Ecto neural progenitor cell (in vitro differentiated cells): ENCODE results near the gene TTC23L.
"Not testable (repeated sequence)": the region's sequence is repeated elsewhere in the genome, so short reads cannot be mapped to it uniquely, and the experiment has no call there.

ENCODE experiments used
- DNase-seq: peaks from one replicate; pipeline ENCODE4 v3.0.0-alpha.2; 2018; ENCODE audit warnings: low spot score

The TTC23L gene

GRCh38 chr5:34876275-34876674 is 37.3 kb downstream of the TTC23L start:
- no peak for DNase-seq

GRCh38 chr5:34881246-34881645 is 42.3 kb downstream of the TTC23L start:
- DNase-seq: no peak

DNA sequence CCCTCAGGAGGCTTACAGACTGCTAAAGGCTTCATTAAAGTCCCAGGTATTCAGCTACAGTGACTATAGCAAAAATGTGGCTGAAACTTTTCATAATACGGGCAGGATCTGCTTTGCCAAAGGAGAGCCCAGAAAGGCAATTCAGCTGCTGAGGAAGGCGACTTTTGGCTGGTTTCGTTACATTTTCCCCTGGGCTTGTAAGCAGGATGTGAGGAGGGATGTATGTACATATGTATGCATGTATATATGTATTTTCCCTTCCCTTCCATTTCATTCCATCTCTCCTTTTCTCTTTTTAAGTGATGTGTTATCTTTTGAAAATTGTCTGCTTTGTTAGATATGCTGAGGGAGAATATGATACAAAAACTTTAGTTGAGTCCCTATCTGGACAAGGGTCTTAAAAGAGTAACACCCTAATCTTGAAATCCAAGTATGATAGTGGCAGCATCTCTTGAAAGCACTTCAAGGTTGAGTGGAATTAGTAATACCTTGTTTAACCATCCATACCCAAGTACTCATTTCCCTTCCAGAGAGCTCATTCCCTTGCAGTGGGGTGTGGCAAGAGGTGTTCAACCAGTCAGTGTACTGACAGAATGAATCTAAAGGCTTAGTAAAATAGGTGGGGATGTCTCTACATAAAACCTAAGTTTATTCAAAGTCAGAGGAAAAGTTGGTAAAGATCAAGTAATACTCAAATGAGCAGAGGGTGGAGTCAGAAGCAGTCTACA is 47.6 kb downstream of the TTC23L start:
- DNase-seq: no peak

DNA sequence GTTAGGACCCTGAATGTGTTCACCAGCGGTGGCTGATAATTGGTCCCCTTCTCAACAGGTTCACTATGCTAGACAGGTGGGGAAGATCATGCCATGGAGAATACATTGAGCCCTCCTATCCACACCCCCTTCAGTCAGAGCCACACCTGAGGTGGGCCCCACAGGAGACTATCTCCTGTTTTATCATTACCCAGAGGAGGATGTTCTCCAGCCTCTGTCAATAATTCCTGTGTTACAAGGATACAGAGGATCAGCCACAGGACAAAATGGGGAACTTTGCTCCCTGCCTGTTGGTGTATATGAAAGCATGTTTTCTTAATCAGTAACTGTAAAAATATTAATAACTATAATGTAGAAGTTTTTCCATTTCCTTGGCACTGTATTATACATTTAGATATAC is 50.4 kb downstream of the TTC23L start:
- no peak for DNase-seq

- no peak for DNase-seq
Measured at GRCh38 chr5:34891981-34892380, 53.0 kb downstream of the TTC23L start.

DNA sequence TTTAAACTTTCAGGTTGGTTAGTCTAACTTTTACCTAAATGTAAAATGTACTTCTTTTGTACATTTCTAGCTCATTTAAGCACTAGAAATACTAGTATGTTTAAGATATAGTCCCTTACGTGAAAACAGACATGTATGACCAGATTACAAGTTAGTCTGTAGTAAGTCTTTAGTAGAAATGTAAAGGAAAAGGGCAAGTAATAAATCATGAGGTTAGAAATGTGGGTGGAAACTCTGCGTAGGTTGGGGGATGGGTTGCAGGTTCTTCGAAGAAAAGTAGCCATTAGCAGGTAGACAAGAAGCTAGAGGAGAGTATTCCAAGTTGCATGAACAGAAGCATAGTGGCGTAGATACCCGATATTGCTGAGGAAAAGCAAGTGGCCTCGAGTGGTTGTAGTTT is 53.5 kb downstream of the TTC23L start:
- DNase-seq: no peak

GRCh38 chr5:34894716-34895115 is 55.8 kb downstream of the TTC23L start:
- no peak for DNase-seq

GRCh38 chr5:34895641-34896419 is 56.9 kb downstream of the TTC23L start:
- DNase-seq: no peak

DNA sequence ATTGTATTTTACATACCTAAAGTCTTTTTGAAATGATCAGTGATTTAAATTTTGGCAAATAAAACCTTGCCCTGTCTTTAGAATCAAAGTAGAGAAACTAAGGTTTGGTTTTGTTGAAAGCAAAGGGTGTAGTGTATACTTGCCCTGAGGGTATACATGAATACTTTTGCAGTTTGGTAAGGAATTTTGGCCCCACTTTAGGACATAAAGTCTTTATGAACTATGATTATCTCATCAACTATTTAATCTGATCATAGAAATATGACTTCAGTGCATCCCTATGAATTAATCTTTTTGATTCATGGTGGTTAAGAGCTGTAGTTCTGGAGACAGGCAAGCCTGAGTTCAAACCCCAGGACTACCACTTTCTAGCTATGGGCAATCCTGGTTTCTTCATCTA is 58.7 kb downstream of the TTC23L start:
- DNase-seq: no peak

DNA sequence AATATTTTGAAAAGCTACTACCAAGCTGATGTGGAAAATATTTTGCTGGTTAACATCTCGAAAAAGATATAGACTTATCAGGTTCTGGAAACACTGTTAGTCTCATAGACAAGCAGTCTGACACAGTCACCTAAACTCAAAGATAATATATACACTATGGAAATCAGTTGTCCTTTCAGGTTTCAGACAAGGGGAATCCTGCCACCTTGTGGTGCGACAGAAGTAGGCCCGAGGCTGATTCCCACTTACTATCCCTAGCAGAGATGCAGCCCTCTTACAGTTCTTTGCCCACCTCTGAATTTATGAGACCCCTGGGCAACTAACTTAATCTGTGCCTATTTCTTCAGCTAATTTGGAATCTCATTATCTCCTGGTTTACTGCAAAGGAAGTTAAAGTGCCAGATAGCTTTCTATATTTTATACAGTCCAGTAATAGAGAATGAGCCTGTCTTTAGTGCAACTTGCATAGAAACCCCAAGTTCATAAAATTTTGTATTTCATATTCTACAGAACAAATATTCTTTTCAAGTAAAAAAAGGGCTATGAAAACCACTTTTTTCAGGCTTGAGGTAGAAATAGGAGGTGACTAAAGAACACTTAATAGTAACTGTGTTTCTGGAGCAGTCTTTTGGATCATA is 59.4 kb downstream of the TTC23L start:
- peak; percentile 61 for DNase-seq

DNA sequence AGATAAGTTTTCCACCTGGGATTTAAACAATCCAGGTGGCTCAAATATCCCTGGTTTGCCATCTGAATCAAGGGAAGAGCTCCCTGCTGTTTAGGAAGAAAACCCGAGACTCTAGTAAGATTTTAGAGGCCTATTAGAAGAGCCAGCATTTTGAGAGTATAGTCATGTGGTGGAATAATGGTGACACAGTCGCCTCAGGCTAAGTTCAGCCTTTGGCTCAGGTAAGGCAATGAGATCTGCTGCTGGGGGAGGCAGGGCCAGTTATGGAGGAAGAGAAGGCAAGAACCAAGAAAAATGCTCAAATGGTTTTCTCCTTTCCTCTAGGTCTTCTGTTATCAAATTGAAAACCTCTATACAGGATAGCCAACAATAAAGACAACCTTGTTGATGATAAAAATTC is 60.1 kb downstream of the TTC23L start:
- DNase-seq: no peak

DNA sequence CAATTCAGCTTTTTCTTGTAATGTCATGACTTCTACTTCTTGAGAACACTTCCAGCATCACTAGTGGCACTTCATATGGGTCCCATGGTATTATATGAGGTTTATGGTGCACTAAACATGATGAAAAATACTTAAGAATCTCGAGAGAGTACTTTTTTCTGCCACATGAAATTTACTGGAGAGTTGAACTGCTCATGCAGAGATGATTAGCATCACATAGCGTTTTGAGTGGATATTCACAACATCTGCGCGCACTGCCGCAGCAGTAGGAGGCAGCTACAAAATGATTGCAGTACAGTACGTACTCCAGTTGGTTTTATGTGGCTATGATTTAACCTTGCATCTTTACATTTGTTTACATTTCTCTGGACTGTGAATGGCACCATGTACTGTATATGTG is 61.7 kb downstream of the TTC23L start:
- no peak for DNase-seq

- DNase-seq: no peak
Measured at GRCh38 chr5:34903260-34903659, 64.3 kb downstream of the TTC23L start.

DNA sequence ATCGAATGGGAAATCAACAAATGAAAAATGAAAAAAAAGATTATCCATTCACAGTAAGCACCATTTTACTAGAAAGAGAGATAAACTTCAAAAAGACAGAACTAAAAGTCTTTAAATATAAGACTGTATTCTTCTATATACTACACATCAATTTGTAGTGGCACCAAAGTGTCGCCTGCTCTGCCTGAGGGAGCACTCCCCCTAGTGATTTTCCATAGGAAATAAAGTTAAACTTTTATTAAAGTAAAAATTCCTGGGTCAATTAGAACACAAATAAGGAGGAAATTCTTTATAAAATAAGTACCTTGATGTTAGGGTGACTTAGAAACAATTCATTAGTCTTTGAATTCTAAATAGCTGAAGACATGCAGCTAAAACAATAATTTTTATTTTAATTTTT is 66.6 kb downstream of the TTC23L start:
- no peak for DNase-seq

DNA sequence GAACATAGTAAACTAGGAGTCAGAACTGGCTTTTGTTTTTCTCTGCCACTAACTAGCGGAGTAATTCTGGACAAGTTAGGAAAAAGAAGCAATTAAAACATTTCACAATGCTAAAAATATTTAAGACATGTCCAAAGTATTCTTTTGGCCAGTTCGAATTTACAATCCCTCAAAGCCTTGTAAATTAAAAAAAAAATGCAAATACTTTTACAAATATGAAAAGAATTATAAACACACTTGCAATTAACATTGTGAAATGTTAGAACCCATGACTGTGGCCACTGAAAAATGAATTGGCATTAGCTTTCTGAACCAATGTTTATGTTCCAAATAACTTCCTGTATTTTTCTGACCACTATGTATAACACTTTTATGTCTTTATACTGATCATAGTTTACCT is 74.1 kb downstream of the TTC23L start:
- no peak for DNase-seq

GRCh38 chr5:34914671-34915138 is 75.7 kb downstream of the TTC23L start:
- peak; percentile 60 for DNase-seq

- DNase-seq: peak; percentile 96
Measured at GRCh38 chr5:34915139-34915855, 76.3 kb downstream of the TTC23L start, which contains the start of the genes BRIX1 and RAD1. BRIX1 (plus strand) TSS chr5:34915711; CDS start chr5:34915739, 28 bp downstream. RAD1 (minus strand) TSS chr5:34915504; CDS start chr5:34914892, 612 bp downstream.

GRCh38 chr5:34915856-34916192 is 76.9 kb downstream of the TTC23L start:
- DNase-seq: no peak

DNA sequence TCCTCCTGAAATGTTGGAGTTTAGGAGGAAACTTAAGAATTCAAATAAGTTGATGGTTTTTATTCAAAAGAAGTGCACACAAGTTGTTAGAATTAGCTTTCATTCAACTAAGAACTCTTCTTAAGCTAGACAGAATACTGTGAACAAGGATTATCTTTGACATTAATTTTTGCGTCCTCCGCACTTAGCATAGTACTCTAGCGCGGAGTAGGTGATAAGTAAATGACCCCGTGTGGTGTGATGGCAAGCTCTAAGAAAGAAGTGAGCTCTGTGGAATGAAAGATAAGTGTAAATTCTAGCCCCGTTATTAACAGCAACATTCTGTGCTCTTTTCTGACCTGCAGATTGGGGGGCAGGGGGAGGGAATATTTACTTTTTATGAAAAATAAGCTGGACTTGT is 77.6 kb downstream of the TTC23L start:
- DNase-seq: no peak

DNA sequence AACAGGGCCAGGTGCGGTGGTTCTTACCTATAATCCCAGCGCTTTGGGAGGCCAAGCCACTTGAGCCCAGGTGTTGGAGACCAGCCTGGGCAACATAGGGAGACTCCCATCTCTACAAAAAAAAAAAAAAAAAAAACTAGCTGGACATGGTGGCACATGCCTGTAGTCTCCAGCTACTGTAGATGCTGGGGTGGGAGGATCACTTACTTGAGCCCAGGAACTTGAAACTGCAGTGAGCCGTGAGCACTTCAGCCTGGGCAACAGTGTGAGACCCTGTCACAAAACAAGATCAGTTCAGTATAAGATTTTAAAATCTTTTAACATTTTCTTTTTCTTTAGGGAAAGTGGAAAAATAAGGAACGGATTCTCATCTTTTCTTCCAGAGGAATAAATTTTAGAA is 79.1 kb downstream of the TTC23L start:
- DNase-seq: no peak

GRCh38 chr5:34919077-34919476 is 80.1 kb downstream of the TTC23L start:
- DNase-seq: no peak

GRCh38 chr5:34923256-34923655 is 84.3 kb downstream of the TTC23L start:
- DNase-seq: not testable (repeated sequence)
